Measurements from ENCODE around the gene ZFHX3. TPM values are rescaled to one million over a fixed set of nuclear protein-coding genes. Genes with fewer than 3 reads are reported as not detected.

The ZFHX3 gene
- total and polyA plus RNA-seq, 11 donors, result 3.8 to 21.6 (median 13.6) TPM

- 71 to 73% (median 72%) methylated on average over 14 of the region's 14 CpGs for WGBS, 4 donors
- intact Hi-C loops (cut with DNase I), result no loop called here
- Histone ChIP-seq H3K9me3 (no peaks in the 10 kb centered on the region), H3K4me1 (peaks cover 9 to 77% (median 40%) of the 10 kb centered on the region in 12 donors), H3K4me3 (no peak overlapping the region), H3K36me3 (no peaks in the 10 kb centered on the region), H3K27me3 (no peaks in the 10 kb centered on the region), H3K27ac (peak overlapping the region in 6 of 12 donors; percentile 14 to 55 (median 43))
- TF ChIP-seq CTCF (IDR thresholded peaks at IDR 0.05) (no peak), POLR2A (IDR thresholded peaks at IDR 0.05) (no peak)
- DNase-seq, result no peak
- peak in 1 of 4 donors; percentile 4 for ATAC-seq
Measured at GRCh38 chr16:73037845-73038570, 9.9 kb downstream of the ZFHX3 start.

- DNase-seq, result peak in 3 of 5 donors; percentile 38 to 70 (median 63)
- intact Hi-C loops (cut with DNase I), result no loop called here
- no peaks in the 10 kb centered on the region for H3K9me3 ChIP-seq
- TF ChIP-seq POLR2A (IDR thresholded peaks at IDR 0.05) (no peak), CTCF (IDR thresholded peaks at IDR 0.05) (no peak)
- H3K4me1 ChIP-seq, result peaks cover 9 to 77% (median 39%) of the 10 kb centered on the region in 12 donors
- no peaks in the 10 kb centered on the region for H3K36me3 ChIP-seq
- ATAC-seq, result peak; percentile 81 to 93 (median 88)
- no peak overlapping the region for H3K4me3 ChIP-seq
- H3K27ac ChIP-seq, result peak overlapping the region in 8 of 12 donors; percentile 14 to 63 (median 43)
- 12 to 24% (median 15%) methylated on average over 5 of the region's 5 CpGs for WGBS, 4 donors
- no peaks in the 10 kb centered on the region for H3K27me3 ChIP-seq
Measured at GRCh38 chr16:73037331-73037745, 10.6 kb downstream of the ZFHX3 start.

- H3K9me3 ChIP-seq, result no peaks in the 10 kb centered on the region
- no peak overlapping the region for H3K4me3 ChIP-seq
- H3K4me1 ChIP-seq, result peaks cover 9 to 88% (median 43%) of the 10 kb centered on the region in 12 donors
- H3K36me3 ChIP-seq, result no peaks in the 10 kb centered on the region
- TF ChIP-seq CTCF (IDR thresholded peaks at IDR 0.05) (no peak), POLR2A (IDR thresholded peaks at IDR 0.05) (no peak)
- no peak for DNase-seq
- ATAC-seq, result no peak
- 67 to 73% (median 69%) methylated on average over 19 of the region's 19 CpGs for WGBS, 4 donors
- intact Hi-C loops (cut with DNase I), result no loop called here
- H3K27me3 ChIP-seq, result no peaks in the 10 kb centered on the region
- peak overlapping the region in 6 of 12 donors; percentile 10 to 55 (median 27) for H3K27ac ChIP-seq
Measured at GRCh38 chr16:73036074-73036826, 11.7 kb downstream of the ZFHX3 start.

GRCh38 chr16:73034374-73034773 lies 13.6 kb downstream of the ZFHX3 start:
- no peak for DNase-seq
- 76 to 83% (median 80%) methylated on average over 4 of the region's 4 CpGs for WGBS, 4 donors
- no peak for ATAC-seq
- TF ChIP-seq CTCF (IDR thresholded peaks at IDR 0.05), result no peak
- TF ChIP-seq POLR2A (IDR thresholded peaks at IDR 0.05), result no peak
- Histone ChIP-seq H3K4me3 (no peak overlapping the region), H3K27ac (peak overlapping the region in 1 of 12 donors; percentile 12), H3K36me3 (no peaks in the 10 kb centered on the region), H3K27me3 (no peaks in the 10 kb centered on the region), H3K9me3 (no peaks in the 10 kb centered on the region), H3K4me1 (peaks cover 9 to 92% (median 39%) of the 10 kb centered on the region in 12 donors)
- intact Hi-C loops (cut with DNase I), result no loop called here

All from heart left ventricle (tissue), 16 donors.